Tracheal epithelial cell (primary cell): Measurements from ENCODE around the gene CLCN7. TPM values are rescaled to one million over a fixed set of nuclear protein-coding genes. Genes with fewer than 3 reads are reported as not detected.

Source experiments
- total RNA-seq: library from RNA; depleted of rRNA; stranded (reverse); fragments of >200 nt; gene quantifications from 2 replicates; pipeline ENCODE4 v1.2.1, GENCODE V29; 2014

Gene CLCN7
- 56.5 and 80.7 TPM in 2 replicates for total RNA-seq

GRCh38 chr16:1474796-1475551, at the start of gene CLCN7:
Gene CLCN7, minus strand, starts transcription at chr16:1475028. Its CDS starts 54 bp downstream, at chr16:1474974.

GRCh38 chr16:1492923-1493745, 18.3 kb upstream of the CLCN7 start, which contains the start of gene TELO2:
Gene TELO2, plus strand, starts transcription at chr16:1493360. Its CDS starts 922 bp downstream, at chr16:1494282.

GRCh38 chr16:1488619-1489018, 13.8 kb upstream of the CLCN7 start, which contains the start of gene PTX4:
Gene PTX4, minus strand, starts transcription at chr16:1488944. Its CDS starts 35 bp downstream, at chr16:1488909.

GRCh38 chr16:1443980-1444729, 30.7 kb downstream of the CLCN7 start, which contains the start of gene CCDC154:
Gene CCDC154, minus strand, starts transcription at chr16:1444556. Its CDS starts 234 bp downstream, at chr16:1444322.

GRCh38 chr16:1430759-1431496, 43.9 kb downstream of the CLCN7 start, which contains the start of gene PERCC1:
Gene PERCC1, plus strand, starts transcription at chr16:1431078. Its CDS starts 1,516 bp downstream, at chr16:1432594.

GRCh38 chr16:1414532-1415260, 60.1 kb downstream of the CLCN7 start, which contains the start of gene UNKL:
Gene UNKL, minus strand, starts transcription at chr16:1414704. Its CDS starts 13 bp downstream, at chr16:1414691.

Other genes with a start within 250 kb of the CLCN7 start
- gene TPSG1, start 249.8 kb downstream of the CLCN7 start, total RNA-seq, result not detected in 2 replicates
- not detected in 2 replicates for gene TPSB2, start 244.8 kb downstream of the CLCN7 start, total RNA-seq
- not detected in 2 replicates for gene TPSAB1, start 234.3 kb downstream of the CLCN7 start, total RNA-seq
- gene TPSD1, start 219.0 kb downstream of the CLCN7 start, total RNA-seq, result not detected in 2 replicates
- 39.9 and 50.1 TPM in 2 replicates for gene UBE2I, start 165.4 kb downstream of the CLCN7 start, total RNA-seq
- 0.24 and 0.85 TPM in 2 replicates for gene BAIAP3, start 141.4 kb downstream of the CLCN7 start, total RNA-seq
- 114 and 120 TPM in 2 replicates for gene TSR3, start 123.2 kb downstream of the CLCN7 start, total RNA-seq
- 34.9 and 37.1 TPM in 2 replicates for gene GNPTG, start 123.1 kb downstream of the CLCN7 start, total RNA-seq
- gene UNKL, start 60.3 kb downstream of the CLCN7 start, total RNA-seq, result 2.3 and 4.1 TPM in 2 replicates
- gene UQCC4, start 54.3 kb downstream of the CLCN7 start, total RNA-seq, result 14.7 and 16.1 TPM in 2 replicates
- not detected in 2 replicates for gene PERCC1, start 44.0 kb downstream of the CLCN7 start, total RNA-seq
- gene CCDC154, start 30.5 kb downstream of the CLCN7 start, total RNA-seq, result 0.24 and 0.43 TPM in 2 replicates
- gene PTX4, start 13.9 kb upstream of the CLCN7 start, total RNA-seq, result 0.85 TPM in 1 of 2 replicates, not detected in the other
- 7.2 and 8.9 TPM in 2 replicates for gene TELO2, start 18.3 kb upstream of the CLCN7 start, total RNA-seq
- under 0.01 and 0.72 TPM in 2 replicates for gene TMEM204, start 58.6 kb upstream of the CLCN7 start, total RNA-seq
- gene IFT140, start 137.0 kb upstream of the CLCN7 start, total RNA-seq, result 13.9 and 17.8 TPM in 2 replicates
- gene CRAMP1, start 137.3 kb upstream of the CLCN7 start, total RNA-seq, result 4.0 and 6.5 TPM in 2 replicates
- gene JPT2, start 203.3 kb upstream of the CLCN7 start, total RNA-seq, result 75.2 and 122 TPM in 2 replicates
- gene MAPK8IP3, start 231.2 kb upstream of the CLCN7 start, total RNA-seq, result 20.0 and 22.2 TPM in 2 replicates